Fibroblast of mammary gland (primary cell): ENCODE results near the gene TNFAIP1.
A peak's percentile ranks its signal among the peaks of the same experiment; 100 is the strongest.

Experiments used
- DNase-seq: peaks from one replicate; pipeline ENCODE4 v3.0.0-alpha.2; 2010; ENCODE audit warnings: low read depth
- H3K4me3 ChIP-seq: 2 replicates; pipeline ENCODE4 v1.5.1; 2011; ENCODE audit warnings: low read depth, mild to moderate bottlenecking, low read length, moderate library complexity; ENCODE audit not compliant: control insufficient read depth
- TF ChIP-seq, protein P1 (sequence below): conservative IDR thresholded peaks from 2 replicates; pipeline ENCODE4 v1.5.1; 2011; ENCODE audit warnings: low read depth, low read length, inconsistent platforms; ENCODE audit not compliant: control insufficient read depth, insufficient read depth

Gene TNFAIP1

DNA sequence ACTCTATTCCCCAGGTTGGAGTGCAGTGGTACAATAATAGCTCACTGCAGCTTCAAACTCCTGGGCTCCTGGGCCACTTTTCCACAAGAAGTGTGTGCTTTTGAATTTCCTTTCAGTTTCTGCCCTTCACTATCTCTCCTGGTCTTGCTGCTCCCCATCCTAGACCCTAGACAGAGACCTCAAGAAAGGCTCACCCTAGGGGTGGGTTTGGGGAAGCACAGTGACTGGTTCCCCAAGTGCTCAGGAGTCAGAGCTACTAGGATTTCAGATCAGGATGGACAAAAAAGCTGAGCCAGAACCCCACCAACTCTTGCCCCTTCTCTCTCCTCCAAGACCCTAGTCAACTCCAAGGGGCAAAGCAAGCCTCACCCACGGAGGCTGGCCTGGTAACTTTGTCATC, 31.0 kb downstream of the TNFAIP1 start:
- no peak overlapping the region for H3K4me3 ChIP-seq
- TF ChIP-seq, protein P1, sequence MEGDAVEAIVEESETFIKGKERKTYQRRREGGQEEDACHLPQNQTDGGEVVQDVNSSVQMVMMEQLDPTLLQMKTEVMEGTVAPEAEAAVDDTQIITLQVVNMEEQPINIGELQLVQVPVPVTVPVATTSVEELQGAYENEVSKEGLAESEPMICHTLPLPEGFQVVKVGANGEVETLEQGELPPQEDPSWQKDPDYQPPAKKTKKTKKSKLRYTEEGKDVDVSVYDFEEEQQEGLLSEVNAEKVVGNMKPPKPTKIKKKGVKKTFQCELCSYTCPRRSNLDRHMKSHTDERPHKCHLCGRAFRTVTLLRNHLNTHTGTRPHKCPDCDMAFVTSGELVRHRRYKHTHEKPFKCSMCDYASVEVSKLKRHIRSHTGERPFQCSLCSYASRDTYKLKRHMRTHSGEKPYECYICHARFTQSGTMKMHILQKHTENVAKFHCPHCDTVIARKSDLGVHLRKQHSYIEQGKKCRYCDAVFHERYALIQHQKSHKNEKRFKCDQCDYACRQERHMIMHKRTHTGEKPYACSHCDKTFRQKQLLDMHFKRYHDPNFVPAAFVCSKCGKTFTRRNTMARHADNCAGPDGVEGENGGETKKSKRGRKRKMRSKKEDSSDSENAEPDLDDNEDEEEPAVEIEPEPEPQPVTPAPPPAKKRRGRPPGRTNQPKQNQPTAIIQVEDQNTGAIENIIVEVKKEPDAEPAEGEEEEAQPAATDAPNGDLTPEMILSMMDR = peak; percentile 1
- no peak for DNase-seq

DNA sequence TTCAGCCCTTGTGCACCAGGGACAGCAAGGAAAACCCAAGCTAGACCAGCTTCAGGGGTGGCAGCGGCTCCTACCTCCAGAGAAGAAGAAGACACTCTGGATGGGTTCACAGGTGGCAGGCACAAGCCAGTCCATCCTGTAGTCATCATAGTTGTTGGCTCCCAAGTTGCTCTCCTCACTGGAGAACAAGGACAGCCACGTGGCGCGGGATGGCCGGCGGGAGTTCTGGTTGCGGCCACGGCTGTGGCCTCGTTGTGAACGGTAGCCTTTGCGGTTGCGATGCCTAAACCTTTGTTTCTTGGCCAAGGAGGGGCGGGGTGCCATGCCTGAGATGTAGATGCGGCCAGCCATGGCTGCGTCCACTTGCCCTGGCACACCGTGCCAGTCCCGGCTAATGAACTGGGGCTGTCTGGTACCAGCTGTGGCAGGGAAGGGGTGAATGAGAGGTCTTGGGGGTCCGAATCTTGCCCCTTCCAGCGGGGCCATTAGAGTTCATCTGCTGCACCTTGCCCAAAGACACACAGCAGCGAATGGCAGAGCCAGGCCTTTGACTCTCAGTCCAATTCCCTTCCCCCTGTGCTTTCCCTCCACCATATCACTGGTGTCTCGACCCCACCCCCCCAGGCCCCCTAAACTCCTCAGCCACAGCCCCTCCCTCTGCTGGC, 32.2 kb downstream of the TNFAIP1 start:
- DNase-seq = no peak
- H3K4me3 ChIP-seq = no peak overlapping the region
- TF ChIP-seq, protein P1 = no peak

GRCh38 chr17:28368306-28368831, 32.8 kb downstream of the TNFAIP1 start:
- DNase-seq = no peak
- H3K4me3 ChIP-seq = no peak overlapping the region
- TF ChIP-seq, protein P1 = no peak

GRCh38 chr17:28368915-28369683, 33.5 kb downstream of the TNFAIP1 start:
- no peak for DNase-seq
- H3K4me3 ChIP-seq = no peak overlapping the region
- TF ChIP-seq, protein P1 = no peak

DNA sequence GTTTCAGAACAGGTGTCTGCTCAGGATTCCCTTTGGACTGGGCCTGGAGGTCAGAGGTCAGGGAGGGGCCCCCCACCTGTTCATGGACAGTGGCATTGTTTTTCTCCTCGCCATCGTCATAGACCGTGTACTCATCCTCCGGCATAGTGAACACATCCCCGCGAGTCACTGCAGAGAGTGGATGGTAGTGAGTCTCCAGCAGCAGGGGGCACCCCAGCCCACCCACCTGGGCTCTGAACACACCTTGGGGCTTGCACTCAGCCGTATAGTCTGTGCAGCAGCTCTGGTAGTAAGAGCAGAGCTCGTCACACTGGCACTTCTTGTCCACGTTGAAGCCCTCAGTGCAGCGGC, 34.1 kb downstream of the TNFAIP1 start:
- no peak overlapping the region for H3K4me3 ChIP-seq
- TF ChIP-seq, protein P1 = no peak
- no peak for DNase-seq

GRCh38 chr17:28370035-28370743, 34.6 kb downstream of the TNFAIP1 start, which contains the start of gene VTN:
TSS of gene VTN (minus strand) at chr17:28370307. CDS start at chr17:28370203, 104 bp downstream.
- DNase-seq = no peak
- TF ChIP-seq, protein P1 = no peak
- peak within 1 kb of the TSS; percentile 60 for H3K4me3 ChIP-seq
